NCI-H345 (cell line): ENCODE results near the gene TMEM107.
"Not testable (repeated sequence)": the region's sequence is repeated elsewhere in the genome, so short reads cannot be mapped to it uniquely, and the experiment has no call there.

ENCODE experiments used
- DNase-seq: peaks from one replicate; lab custom pipeline; 2025; lab: John Stamatoyannopoulos, UW

TMEM107 gene

GRCh38 chr17:8189711-8190477 lies 13.7 kb upstream of the TMEM107 start, which contains the start of gene BORCS6:
TSS of gene BORCS6 (minus strand) at chr17:8190180. CDS start at chr17:8190140, 40 bp downstream.
- DNase-seq, result peak; percentile 93

- no peak for DNase-seq
Observed at GRCh38 chr17:8189041-8189710, 13.0 kb upstream of the TMEM107 start.

GRCh38 chr17:8188263-8188839 lies 12.2 kb upstream of the TMEM107 start:
- no peak for DNase-seq

- peak; percentile 92 for DNase-seq
Observed at GRCh38 chr17:8187517-8188262, 11.5 kb upstream of the TMEM107 start.

GRCh38 chr17:8186787-8187516 lies 10.8 kb upstream of the TMEM107 start:
- peak; percentile 91 for DNase-seq

GRCh38 chr17:8186446-8186786 lies 10.2 kb upstream of the TMEM107 start:
- DNase-seq, result no peak

- peak; percentile 72 for DNase-seq
Observed at GRCh38 chr17:8185582-8186445, 9.6 kb upstream of the TMEM107 start.

- DNase-seq, result no peak
Observed at GRCh38 chr17:8176998-8177731, 985 bp upstream of the TMEM107 start.

GRCh38 chr17:8175795-8176196 lies 384 bp downstream of the TMEM107 start:
- DNase-seq, result no peak

GRCh38 chr17:8173871-8174322 lies 2.3 kb downstream of the TMEM107 start:
- no peak for DNase-seq

- peak; percentile 85 for DNase-seq
Observed at GRCh38 chr17:8173056-8173870, 2.9 kb downstream of the TMEM107 start.

- DNase-seq, result not testable (repeated sequence)
Observed at GRCh38 chr17:8170186-8170585, 6.0 kb downstream of the TMEM107 start.

- no peak for DNase-seq
Observed at GRCh38 chr17:8167526-8167925, 8.7 kb downstream of the TMEM107 start.

- DNase-seq, result no peak
Observed at GRCh38 chr17:8166731-8167130, 9.4 kb downstream of the TMEM107 start.

GRCh38 chr17:8164815-8165131 lies 11.4 kb downstream of the TMEM107 start:
- DNase-seq, result no peak

GRCh38 chr17:8163978-8164814 lies 12.0 kb downstream of the TMEM107 start:
- DNase-seq, result peak; percentile 51

GRCh38 chr17:8162997-8163977 lies 12.9 kb downstream of the TMEM107 start:
- peak; percentile 42 for DNase-seq
